Transverse colon (tissue), 3 donors: Measurements from ENCODE around the gene ZER1.

Source experiments
- POLR2A ChIP-seq: fragments of 450-650 bp; IDR thresholded peaks from one replicate; pipeline ENCODE4 v1.6.1; 2016; ENCODE audit warnings: antibody characterized with exemption, mild to moderate bottlenecking, moderate library complexity
- TF ChIP-seq, protein P1 (sequence below), 5 experiments: fragments of 200-600 bp in 3 of 5; fragments of 450-650 bp in 2 of 5; sonication (generic) in 3 of 5; IDR thresholded peaks; 1 replicate in 2 of 5; 2 replicates in 3 of 5; pipeline ENCODE4 v1.5.1; 2016 to 2017; ENCODE audit warnings: antibody characterized with exemption in 5 of 5, inconsistent platforms in 3 of 5, mild to moderate bottlenecking in 2 of 5, moderate library complexity in 1 of 5

GRCh38 chr9:128820665-128821583 is 49.2 kb upstream of the ZER1 start:
- TF ChIP-seq, protein P1, sequence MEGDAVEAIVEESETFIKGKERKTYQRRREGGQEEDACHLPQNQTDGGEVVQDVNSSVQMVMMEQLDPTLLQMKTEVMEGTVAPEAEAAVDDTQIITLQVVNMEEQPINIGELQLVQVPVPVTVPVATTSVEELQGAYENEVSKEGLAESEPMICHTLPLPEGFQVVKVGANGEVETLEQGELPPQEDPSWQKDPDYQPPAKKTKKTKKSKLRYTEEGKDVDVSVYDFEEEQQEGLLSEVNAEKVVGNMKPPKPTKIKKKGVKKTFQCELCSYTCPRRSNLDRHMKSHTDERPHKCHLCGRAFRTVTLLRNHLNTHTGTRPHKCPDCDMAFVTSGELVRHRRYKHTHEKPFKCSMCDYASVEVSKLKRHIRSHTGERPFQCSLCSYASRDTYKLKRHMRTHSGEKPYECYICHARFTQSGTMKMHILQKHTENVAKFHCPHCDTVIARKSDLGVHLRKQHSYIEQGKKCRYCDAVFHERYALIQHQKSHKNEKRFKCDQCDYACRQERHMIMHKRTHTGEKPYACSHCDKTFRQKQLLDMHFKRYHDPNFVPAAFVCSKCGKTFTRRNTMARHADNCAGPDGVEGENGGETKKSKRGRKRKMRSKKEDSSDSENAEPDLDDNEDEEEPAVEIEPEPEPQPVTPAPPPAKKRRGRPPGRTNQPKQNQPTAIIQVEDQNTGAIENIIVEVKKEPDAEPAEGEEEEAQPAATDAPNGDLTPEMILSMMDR (IDR thresholded peaks at IDR 0.05), result no peak
- no peak for TF ChIP-seq POLR2A
